Liver (tissue), 3 donors: ENCODE measurements around the gene PPP2R5B.

Experiments used
- CTCF ChIP-seq: fragments of 150-350 bp; IDR thresholded peaks from 2 replicates; pipeline ENCODE4 v1.5.1; 2017; ENCODE audit warnings: improper control_type of control experiment, low read depth, low read length; ENCODE audit not compliant: missing input control
- EGR1 ChIP-seq, 2 donors: IDR thresholded peaks; 2 replicates each; pipeline ENCODE4 v1.6.1; 2016 to 2018; ENCODE audit warnings: antibody characterized with exemption in 2 of 2, low read depth in 2 of 2
- GABPA ChIP-seq, 2 donors: IDR thresholded peaks in 1 of 2; conservative IDR thresholded peaks in 1 of 2; 2 replicates each; pipeline ENCODE4 v1.6.1; 2016; ENCODE audit warnings: antibody characterized with exemption in 2 of 2, mild to moderate bottlenecking in 1 of 2, moderate library complexity in 1 of 2
- JUND ChIP-seq, 2 donors: IDR thresholded peaks; 2 replicates each; pipeline ENCODE4 v1.6.1; 2016; ENCODE audit warnings: antibody characterized with exemption in 2 of 2
- NR2F2 ChIP-seq: IDR thresholded peaks from 2 replicates; pipeline ENCODE4 v1.6.1; 2016; ENCODE audit warnings: antibody characterized with exemption
- REST ChIP-seq: IDR thresholded peaks from 2 replicates; pipeline ENCODE4 v1.6.1; 2016; ENCODE audit warnings: antibody characterized with exemption, mild to moderate bottlenecking
- ZBTB33 ChIP-seq: IDR thresholded peaks from 2 replicates; pipeline ENCODE4 v1.6.1; 2016; ENCODE audit warnings: antibody characterized with exemption
- TF ChIP-seq, protein P1 (sequence below): IDR thresholded peaks from 2 replicates; pipeline ENCODE4 v1.6.1; 2016; ENCODE audit warnings: antibody characterized with exemption
- donor health status: healthy.
- donor health status: healthy.

DNA sequence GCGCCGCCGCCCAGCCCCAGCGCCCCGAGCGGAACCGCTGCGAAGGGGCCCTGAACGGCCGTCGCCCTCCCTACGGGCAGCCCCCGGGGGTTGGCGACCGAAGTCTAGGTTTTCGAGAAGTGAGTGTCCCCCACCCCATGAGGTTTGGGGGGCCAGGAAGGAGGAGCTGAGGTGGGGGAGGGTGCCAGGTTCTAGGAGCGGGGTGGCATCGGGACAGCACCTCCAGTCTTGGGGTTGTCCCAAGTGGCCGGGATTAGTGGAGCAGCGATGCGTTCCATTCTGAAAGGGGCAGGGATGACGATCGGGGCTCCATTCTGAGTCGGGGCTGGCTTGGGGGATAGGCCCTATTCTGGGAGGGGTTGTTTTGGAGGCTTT, 408 bp downstream of the PPP2R5B start:
- TF ChIP-seq CTCF = no peak
- TF ChIP-seq NR2F2 = no peak
- TF ChIP-seq GABPA (IDR thresholded peaks at IDR 0.05 in 1 of 2, conservative IDR thresholded peaks at IDR 0.05 in 1 of 2) = no peak
- TF ChIP-seq ZBTB33 = no peak
- no peak for TF ChIP-seq JUND (IDR thresholded peaks at IDR 0.05)
- TF ChIP-seq EGR1 (IDR thresholded peaks at IDR 0.05; ENCODE audit: low read depth in 2 of 2) = no peak
- TF ChIP-seq, protein P1, sequence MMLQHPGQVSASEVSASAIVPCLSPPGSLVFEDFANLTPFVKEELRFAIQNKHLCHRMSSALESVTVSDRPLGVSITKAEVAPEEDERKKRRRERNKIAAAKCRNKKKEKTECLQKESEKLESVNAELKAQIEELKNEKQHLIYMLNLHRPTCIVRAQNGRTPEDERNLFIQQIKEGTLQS = no peak
- TF ChIP-seq REST = no peak
